Effector CD4-positive, alpha-beta T cell (primary cell): ENCODE measurements around the gene BOD1.

Source experiments
- DNase-seq: peaks from one replicate; pipeline ENCODE4 v3.0.0-alpha.2; 2020
- total RNA-seq: gene quantifications from one replicate; lab custom pipeline; 2026; lab: John Stamatoyannopoulos, UW

Gene BOD1
- 19.1 reads per million, percentile 46 among the genes with 10 or more reads in this experiment for total RNA-seq

GRCh38 chr5:173616577-173617118 is at the start of gene BOD1:
BOD1 (minus strand) TSS chr5:173616650; CDS start chr5:173616436, 214 bp downstream.
- DNase-seq: peak; percentile 97

- DNase-seq: no peak
Observed at GRCh38 chr5:173665326-173665725, 48.9 kb upstream of the BOD1 start.

DNA sequence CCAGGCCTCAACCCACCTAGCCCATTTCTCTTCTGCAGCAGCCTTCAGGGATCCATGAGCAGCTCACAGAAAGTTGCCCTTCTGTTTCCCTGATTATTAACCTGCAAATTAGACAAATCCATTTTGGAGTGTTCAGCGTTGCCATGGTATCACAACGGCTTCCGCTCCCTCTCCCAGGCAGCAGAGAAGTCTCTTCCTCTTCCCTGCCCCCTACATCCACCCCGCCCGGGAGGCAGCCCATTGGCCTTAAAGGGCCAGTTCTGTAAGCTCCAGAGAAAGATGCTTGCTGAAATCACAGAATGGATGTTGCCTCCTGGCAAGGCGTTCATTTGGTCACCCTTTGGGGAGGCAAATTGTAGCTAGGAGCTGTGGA is 47.7 kb upstream of the BOD1 start:
- DNase-seq: no peak

GRCh38 chr5:173663352-173664153 is 47.1 kb upstream of the BOD1 start:
- no peak for DNase-seq

DNA sequence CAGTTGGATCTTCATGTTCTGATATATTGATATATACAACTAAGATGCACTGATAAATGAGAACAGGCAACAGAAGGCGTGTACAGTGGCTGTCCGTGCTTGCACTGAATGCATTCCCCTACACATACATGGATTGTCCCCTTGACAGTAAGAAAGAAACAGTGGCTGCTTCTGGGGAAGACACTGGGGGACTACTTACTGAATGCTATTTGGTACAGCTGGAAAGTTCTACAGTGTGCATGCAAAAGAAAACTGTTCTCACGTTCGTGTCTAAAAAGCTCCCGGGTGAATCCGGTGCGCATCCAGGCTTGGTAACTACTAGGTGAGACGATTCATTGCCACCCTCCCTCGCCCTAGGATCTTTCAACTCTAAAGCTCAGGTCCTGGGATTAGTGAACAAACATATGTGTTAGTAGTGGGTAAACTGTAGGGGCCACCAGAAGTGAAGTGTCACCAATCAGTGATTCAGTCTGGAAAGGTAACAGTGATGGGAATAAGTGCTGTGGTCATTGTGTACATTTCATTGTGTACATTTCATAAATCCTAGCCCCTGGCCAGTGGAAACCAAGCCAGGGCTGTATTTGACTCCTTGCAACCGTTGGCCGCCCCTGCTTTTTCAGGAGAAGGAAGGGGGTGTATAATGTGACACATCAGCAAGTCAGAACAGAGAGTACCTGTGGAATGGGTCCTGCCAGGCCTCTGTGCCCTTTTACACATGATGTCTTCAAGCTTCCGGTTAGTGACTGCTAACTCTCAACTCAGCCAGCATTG is 46.3 kb upstream of the BOD1 start:
- DNase-seq: no peak

- no peak for DNase-seq
Observed at GRCh38 chr5:173660481-173661280, 44.2 kb upstream of the BOD1 start.

DNA sequence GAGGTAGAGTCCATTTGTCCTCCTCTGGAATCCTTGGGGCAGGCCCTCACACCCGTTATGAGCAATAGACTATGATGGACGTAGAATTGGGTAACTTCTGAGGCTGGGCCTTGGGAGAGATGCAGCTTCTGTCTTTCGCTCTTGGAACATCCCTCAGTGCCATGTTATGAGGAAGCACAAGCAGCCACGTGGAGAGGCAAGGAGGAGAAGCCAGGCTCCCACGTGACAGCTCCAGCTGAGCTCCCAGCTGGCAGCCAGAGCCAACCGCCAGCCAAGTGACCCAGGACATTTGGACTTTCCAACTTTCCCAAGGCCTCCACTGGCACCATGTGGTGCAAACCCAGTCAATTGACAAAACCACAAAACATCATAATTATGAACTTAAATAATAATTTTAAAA is 43.0 kb upstream of the BOD1 start:
- no peak for DNase-seq

DNA sequence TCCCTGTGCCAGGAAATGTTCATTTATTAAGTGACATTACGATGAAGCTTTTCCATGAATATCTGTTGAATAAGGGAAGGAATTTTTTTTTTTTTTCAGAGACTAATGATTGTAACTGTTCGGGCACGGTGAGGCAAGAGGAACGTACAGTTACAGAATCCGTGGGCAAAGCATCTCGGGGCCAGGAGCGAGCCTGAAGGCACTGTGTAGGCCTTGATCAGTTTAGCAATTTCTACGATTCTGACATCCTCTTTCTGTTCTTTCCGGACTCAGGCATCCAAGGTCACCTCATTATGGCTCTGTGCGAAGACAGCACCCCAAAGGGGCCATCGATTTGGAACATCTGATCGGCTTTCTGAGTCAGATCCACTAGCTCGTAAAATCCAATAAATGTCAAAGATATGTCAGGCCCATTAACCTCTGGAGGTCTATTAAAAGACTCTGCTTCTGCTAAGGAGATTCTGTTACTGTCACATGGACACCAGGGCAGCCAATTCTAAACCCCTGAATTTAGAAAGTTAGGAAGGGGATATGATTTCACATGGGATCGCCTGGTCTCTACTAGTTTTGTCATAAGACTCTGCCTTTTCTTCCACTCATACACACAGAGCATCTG is 41.4 kb upstream of the BOD1 start:
- no peak for DNase-seq

- DNase-seq: no peak
Observed at GRCh38 chr5:173655196-173655797, 38.8 kb upstream of the BOD1 start.

DNA sequence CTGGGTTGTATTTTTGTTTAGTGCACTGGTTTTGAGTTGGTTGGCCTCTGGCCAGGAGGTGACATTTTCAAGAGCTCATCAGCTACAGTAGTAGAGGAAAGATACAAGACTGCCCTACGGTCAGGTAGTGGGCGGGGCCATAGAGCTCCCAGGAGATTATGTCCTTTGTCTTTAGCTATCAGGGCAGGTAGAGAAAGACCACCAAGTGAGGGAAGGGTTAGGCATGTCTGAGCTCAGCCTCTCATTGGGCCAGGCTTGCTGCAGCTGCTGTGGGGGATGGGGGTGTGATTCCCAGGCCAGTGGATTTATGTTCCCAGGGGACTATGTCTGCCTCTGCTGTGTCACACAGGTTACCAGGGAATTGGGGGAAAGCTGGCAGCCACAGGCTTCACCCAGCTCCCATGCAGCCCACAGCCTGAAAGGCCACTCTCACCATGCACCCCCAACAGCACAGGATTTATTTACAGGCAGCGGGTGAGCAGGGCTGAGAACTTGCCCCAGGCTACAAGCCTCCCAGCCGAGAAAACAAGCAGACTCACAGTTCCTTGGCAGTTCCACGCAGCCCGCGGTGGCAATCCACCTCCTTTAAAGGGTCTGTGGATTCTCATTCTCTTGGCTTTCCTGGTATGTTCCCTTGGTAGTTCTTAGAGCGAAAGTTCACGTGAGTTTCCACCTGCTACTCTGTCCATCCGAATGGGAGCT is 37.5 kb upstream of the BOD1 start:
- no peak for DNase-seq

DNA sequence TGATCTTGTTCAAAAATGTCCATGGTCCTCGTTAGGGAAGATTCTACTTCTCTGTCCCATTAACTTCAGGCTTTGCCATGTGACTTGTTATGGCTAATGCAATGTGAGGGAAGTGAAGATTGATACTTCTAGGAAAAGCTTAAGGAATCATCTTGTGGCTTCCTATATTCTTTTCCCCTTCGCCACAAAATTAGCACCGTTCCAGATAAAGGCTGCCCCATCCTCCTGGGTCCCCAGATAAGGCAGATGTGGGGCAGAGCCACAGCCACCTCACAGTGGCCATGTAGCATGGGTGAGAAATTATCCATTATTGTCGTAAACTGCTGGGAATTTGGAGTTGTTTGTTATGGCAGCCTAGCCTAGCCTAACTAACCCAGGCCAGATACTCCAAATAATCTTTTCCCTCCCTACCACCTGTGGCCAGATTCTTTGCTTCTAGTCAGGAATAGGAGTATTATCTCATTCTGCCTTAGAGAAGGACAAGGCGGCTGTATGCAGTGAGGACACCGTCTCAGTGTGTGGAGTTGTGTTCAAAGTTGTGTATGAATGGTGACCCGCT is 31.9 kb upstream of the BOD1 start:
- DNase-seq: no peak

DNA sequence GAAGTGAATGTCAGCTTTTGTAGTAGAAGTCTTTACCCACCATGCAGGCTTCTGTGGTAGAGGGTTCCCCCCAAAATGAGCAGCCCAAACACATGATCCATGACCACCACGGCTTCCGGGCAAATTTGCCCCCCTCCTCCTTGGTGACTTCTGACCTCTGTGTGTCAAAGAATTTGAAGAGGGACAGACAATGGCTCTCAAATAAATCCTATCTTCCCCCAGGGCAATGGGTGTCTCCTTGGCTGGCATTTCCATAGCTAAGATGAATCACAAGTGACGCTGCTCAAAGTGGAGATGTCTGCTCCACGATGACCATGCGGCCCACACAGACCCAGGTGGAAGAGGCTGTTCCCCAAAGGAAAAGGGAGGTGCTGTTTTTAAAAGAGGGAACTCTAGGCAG is 30.2 kb upstream of the BOD1 start:
- DNase-seq: no peak

DNA sequence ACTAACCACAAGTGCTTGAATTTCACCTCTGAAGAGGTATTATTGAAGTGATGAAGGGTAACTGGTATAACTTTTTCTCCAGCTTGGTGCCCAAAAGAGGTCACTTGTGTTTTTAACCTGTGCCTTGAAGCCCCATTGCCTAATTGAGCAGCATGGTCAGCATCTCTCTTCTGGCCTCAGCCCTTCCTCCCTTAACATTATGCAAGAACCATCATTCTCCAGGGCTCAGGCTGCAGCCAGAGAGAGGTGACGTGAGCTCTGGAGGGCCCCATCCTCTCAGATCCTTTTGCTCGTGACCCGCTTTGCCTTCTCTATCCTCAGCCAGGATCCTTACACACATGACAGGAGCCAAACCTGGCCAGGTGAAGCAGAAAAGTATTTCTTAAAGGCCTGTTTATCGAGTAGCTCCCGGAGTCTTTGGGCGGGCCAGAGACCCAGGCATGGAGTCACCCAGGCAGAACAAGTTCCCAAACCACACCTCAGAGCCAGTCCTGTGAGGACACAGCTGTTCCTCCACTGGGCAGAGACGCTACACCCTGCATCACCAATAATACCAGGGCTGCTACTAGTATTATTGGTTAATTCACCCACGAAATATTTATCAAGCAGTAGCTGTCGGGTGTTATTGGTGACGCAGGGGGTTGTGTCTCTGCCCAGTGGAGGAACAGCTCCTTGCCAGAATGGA is 29.6 kb upstream of the BOD1 start:
- no peak for DNase-seq

DNA sequence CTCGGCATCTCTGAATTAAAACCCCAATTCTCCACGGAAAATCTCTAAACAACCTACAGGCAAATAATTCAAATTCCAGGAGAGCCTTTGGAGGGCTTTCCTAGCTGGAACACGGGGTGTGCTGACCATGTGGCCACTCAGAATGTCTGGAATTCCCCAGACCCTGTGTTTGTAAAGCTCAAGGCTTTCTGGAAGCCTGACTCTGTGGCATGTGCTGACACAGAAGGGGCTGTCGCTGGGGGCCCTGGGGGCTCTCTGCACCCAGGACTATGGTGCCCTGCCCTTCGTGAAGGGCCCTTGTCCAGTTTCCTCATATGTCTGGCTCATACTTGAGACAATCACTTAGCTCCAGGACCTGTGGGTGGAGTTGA is 29.0 kb upstream of the BOD1 start:
- no peak for DNase-seq

GRCh38 chr5:173644673-173645436 is 28.4 kb upstream of the BOD1 start:
- no peak for DNase-seq

DNA sequence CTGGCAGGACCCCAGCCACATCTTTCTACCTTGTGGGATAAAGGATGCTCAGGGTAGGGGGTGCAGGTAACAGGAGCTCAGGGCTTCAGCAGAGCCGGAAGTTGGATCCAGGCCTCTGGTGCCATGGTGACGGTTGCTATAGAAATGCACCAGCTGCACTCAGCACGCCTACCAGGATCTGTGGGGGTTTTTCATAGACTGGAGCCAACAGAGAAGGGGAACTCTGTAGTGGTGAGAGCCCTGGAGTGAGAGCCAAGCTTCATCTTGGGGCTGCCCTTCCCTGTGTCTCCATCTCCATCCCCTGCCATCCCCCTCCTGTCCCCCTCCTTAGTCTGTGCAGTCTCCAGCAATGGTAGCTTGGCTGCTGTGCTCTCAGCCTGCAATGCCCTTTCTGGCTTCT is 27.5 kb upstream of the BOD1 start:
- no peak for DNase-seq

GRCh38 chr5:173642895-173643481 is 26.5 kb upstream of the BOD1 start:
- DNase-seq: no peak

- DNase-seq: no peak
Observed at GRCh38 chr5:173642191-173642816, 25.9 kb upstream of the BOD1 start.
